K562 (cell line): Measurements from ENCODE around the gene SCYL3. TPM values are rescaled to one million over a fixed set of nuclear protein-coding genes. Genes with fewer than 3 reads are reported as not detected.
A peak's percentile ranks its signal among the peaks of the same experiment; 100 is the strongest.

Experiments
- ATAC-seq: fragments of 200-7000 bp; cut with Tn5 transposase; 3 replicates; pipeline ENCODE4 v1.9.1; 2020; ENCODE audit warnings: moderate library complexity
- BruUV-seq: library from RNA; stranded (reverse); fragments of 400-500 nt; replicated peaks from 2 replicates; lab custom pipeline; 2021; lab: Mats Ljungman, UMichigan
- CTCF ChIA-PET: fragments of 300-600 bp; formaldehyde crosslinking; extraction: SDS; loops from one replicate; lab custom pipeline; 2021; ENCODE audit warnings: low intra/inter-chr PET ratio; lab: Yijun Ruan, JAX
- POLR2A ChIA-PET: fragments of 300-600, 350-650 bp; sonication (Branson Sonifier 250); formaldehyde crosslinking; extraction: SDS; loops from one replicate; lab custom pipeline; 2021; ENCODE audit warnings: antibody characterized with exemption, inconsistent platforms; lab: Yijun Ruan, JAX
- DNase-seq, 4 experiments: peaks; one replicate each; pipeline versions ENCODE4 v3.0.0 to v3.0.0-alpha.2; 2011 to 2018; ENCODE audit warnings: low spot score in 3 of 4, mixed read lengths in 3 of 4; ENCODE audit errors: extremely low read depth in 1 of 4
- FAIRE-seq: peaks from 2 replicates; lab custom pipeline; 2011; peaks lifted over from hg19 to GRCh38; lab: Jason Lieb, UNC
- H2AFZ ChIP-seq: 2 replicates; pipeline ENCODE4 v1.6.0; 2011; ENCODE audit warnings: low read depth, low read length, control low read depth, inconsistent platforms
- H3K27ac ChIP-seq: fragments of 200-600 bp; 3 replicates; pipeline ENCODE4 v1.8.0; 2011; ENCODE audit warnings: low read depth, mild to moderate bottlenecking, control low read depth, inconsistent platforms, low read length, moderate library complexity, mixed read lengths; ENCODE audit errors: extremely low read depth
- H3K27me3 ChIP-seq, 2 experiments: fragments of 300-600 bp in 1 of 2; 2 replicates in 1 of 2; 3 replicates in 1 of 2; pipeline versions ENCODE4 v1.6.0 to v1.8.0; 2011; ENCODE audit warnings: inconsistent platforms in 2 of 2, low read length in 2 of 2, mild to moderate bottlenecking in 1 of 2, mixed read lengths in 1 of 2, moderate library complexity in 1 of 2; ENCODE audit not compliant: control insufficient read depth in 2 of 2, insufficient read depth in 2 of 2
- H3K36me3 ChIP-seq: fragments of 300-600 bp; 3 replicates; pipeline ENCODE4 v1.8.0; 2011; ENCODE audit warnings: mild to moderate bottlenecking, low read length, inconsistent platforms; ENCODE audit not compliant: control insufficient read depth, insufficient read depth
- H3K4me1 ChIP-seq, 2 experiments: fragments of 200-600 bp in 1 of 2; replicated peaks in 1 of 2; 2 replicates in 1 of 2; 3 replicates in 1 of 2; pipeline versions ENCODE4 v1.5.1 to v1.8.0; 2011; ENCODE audit warnings: inconsistent platforms in 2 of 2, low read length in 2 of 2, mild to moderate bottlenecking in 1 of 2, mixed read lengths in 1 of 2, moderate library complexity in 1 of 2; ENCODE audit not compliant: control insufficient read depth in 2 of 2, insufficient read depth in 2 of 2
- H3K4me2 ChIP-seq: 2 replicates; pipeline ENCODE4 v1.6.1; 2011; ENCODE audit warnings: low read length, control low read depth, inconsistent platforms, mixed read lengths; ENCODE audit not compliant: insufficient read depth
- H3K4me3 ChIP-seq: fragments of 200-600 bp; sonication (generic), shearing (Covaris generic); 2 replicates; pipeline ENCODE4 v1.5.1; 2016; ENCODE audit warnings: control low read depth, inconsistent platforms
- H3K79me2 ChIP-seq: fragments of 200-600 bp; 3 replicates; pipeline ENCODE4 v1.8.0; 2011; ENCODE audit warnings: low read length, inconsistent platforms; ENCODE audit not compliant: control insufficient read depth, insufficient read depth
- H3K9ac ChIP-seq, 2 experiments: 2 replicates each; pipeline versions ENCODE4 v1.6.0 to v1.6.1; 2011; ENCODE audit warnings: low read depth in 2 of 2, low read length in 2 of 2, control low read depth in 1 of 2, inconsistent platforms in 1 of 2, mild to moderate bottlenecking in 1 of 2, mixed read lengths in 1 of 2; ENCODE audit not compliant: insufficient read depth in 1 of 2
- H3K9me1 ChIP-seq: one replicate; pipeline ENCODE4 v1.6.0; 2011; ENCODE audit warnings: inconsistent platforms, mild to moderate bottlenecking, low read length, moderate library complexity; ENCODE audit not compliant: control insufficient read depth, insufficient read depth
- H3K9me3 ChIP-seq: replicated peaks from 2 replicates; pipeline ENCODE4 v1.5.1; 2011; ENCODE audit warnings: low read depth, low read length, inconsistent platforms; ENCODE audit not compliant: control insufficient read depth, insufficient read depth
- H4K20me1 ChIP-seq: replicated peaks from 2 replicates; pipeline ENCODE4 v1.6.1; 2011; ENCODE audit warnings: low read length, inconsistent platforms, mixed read lengths; ENCODE audit not compliant: control insufficient read depth, insufficient read depth
- DEAF1 ChIP-seq: fragments of 450-650 bp; formaldehyde crosslinking; IDR thresholded peaks from 2 replicates; pipeline ENCODE4 v1.4.0; 2020; ENCODE audit warnings: mild to moderate bottlenecking, moderate library complexity
- HOXB6 ChIP-seq: fragments of 250-450 bp; sonication (Bioruptor Pico); IDR thresholded peaks from 2 replicates; pipeline ENCODE4 v1.5.1; 2022; ENCODE audit warnings: mild to moderate bottlenecking, borderline replicate concordance
- ILF3 ChIP-seq: fragments of 450-650 bp; IDR thresholded peaks from 2 replicates; pipeline ENCODE4 v1.6.1; 2018; ENCODE audit warnings: antibody characterized with exemption, mild to moderate bottlenecking, moderate library complexity, borderline replicate concordance
- MED1 ChIP-seq: sonication (generic); formaldehyde crosslinking; IDR thresholded peaks from 2 replicates; pipeline ENCODE4 v1.8.1; 2023; ENCODE audit warnings: missing genetic modification reagents, borderline replicate concordance
- NR1H2 ChIP-seq: sonication (generic); formaldehyde crosslinking; IDR thresholded peaks from 2 replicates; pipeline ENCODE4 v1.4.0; 2020; ENCODE audit warnings: mild to moderate bottlenecking, missing genetic modification reagents
- RFX7 ChIP-seq: fragments of 250-450 bp; sonication (Bioruptor Pico); IDR thresholded peaks from 2 replicates; pipeline ENCODE4 v1.5.1; 2021; ENCODE audit warnings: mild to moderate bottlenecking
- RHOXF2B ChIP-seq: fragments of 250-450 bp; sonication (Bioruptor Pico); conservative IDR thresholded peaks from 2 replicates; pipeline ENCODE4 v1.5.1; 2021
- RNF219 ChIP-seq: fragments of 250-450 bp; sonication (Bioruptor Pico); IDR thresholded peaks from 2 replicates; pipeline ENCODE4 v1.5.0; 2022; ENCODE audit warnings: mild to moderate bottlenecking
- STAT6 ChIP-seq: sonication (generic); formaldehyde crosslinking; IDR thresholded peaks from 2 replicates; pipeline ENCODE4 v1.8.1; 2023; ENCODE audit warnings: mild to moderate bottlenecking, missing genetic modification reagents
- ZNF41 ChIP-seq: fragments of 250-450 bp; sonication (Bioruptor Pico); conservative IDR thresholded peaks from 2 replicates; pipeline ENCODE4 v1.4.0; 2020; ENCODE audit warnings: mild to moderate bottlenecking
- ZNF77 ChIP-seq: fragments of 250-450 bp; sonication (Bioruptor Pico); IDR thresholded peaks from 2 replicates; pipeline ENCODE4 v1.5.0; 2020
- ZNF79 ChIP-seq: fragments of 250-450 bp; sonication (Bioruptor Pico); IDR thresholded peaks from 2 replicates; pipeline ENCODE4 v1.4.0; 2020; ENCODE audit warnings: low read depth, mild to moderate bottlenecking, moderate library complexity
- WGBS: fragments of 100-300 bp; shearing (Covaris generic); methylation state at CpG from one replicate; pipeline ENCODE4 v1.1.6; 2016; ENCODE audit warnings: low coverage, mixed read lengths; ENCODE audit not compliant: insufficient coverage; ENCODE audit errors: missing lambda C conversion rate; 5-methylcytosine and 5-hydroxymethylcytosine counted together
- in situ Hi-C: fragments of 300-500 bp; cut with MboI; formaldehyde crosslinking; loops from 4 replicates; pipeline ENCODE4 v1.15.0; 2018; ENCODE audit warnings: inconsistent platforms, mixed read lengths
- intact Hi-C: fragments of 100-400 bp; cut with micrococcal nuclease; formaldehyde crosslinking; loops from 2 replicates; pipeline ENCODE4 v1.14.2; 2022
- polyA plus RNA-seq, 8 experiments: library from polyadenylated mRNA; depleted of rRNA in 4 of 8; stranded (reverse) in 5 of 8; unstranded in 3 of 8; fragments of >200 nt; fragmentation: Nextera tagmentation in 2 of 8; fragmentation: Illumina TruSeq in 1 of 8; extraction: Ambion mirVana in 2 of 8; extraction: Trizol in 1 of 8; gene quantifications; 2 replicates each; pipeline versions ENCODE4 v1.2.1 to v1.2.3, GENCODE V29; 2011 to 2014; ENCODE audit warnings: inconsistent platforms in 1 of 8, missing spikeins in 1 of 8
- total RNA-seq, 7 experiments: library from RNA; depleted of rRNA in 6 of 7; stranded (reverse); fragments of >200 nt in 6 of 7; fragmentation: Illumina TruSeq in 2 of 7; extraction: Trizol in 2 of 7; gene quantifications; 2 replicates each; pipeline versions ENCODE4 v1.2.1 to v1.2.3, GENCODE V29; 2011 to 2021; ENCODE audit warnings: low replicate concordance in 1 of 7
- TF ChIP-seq, protein P1 (sequence below): IDR thresholded peaks from 2 replicates; pipeline ENCODE4 v1.6.1; 2016; ENCODE audit warnings: missing genetic modification characterization, missing compliant biosample characterization

SCYL3 gene
- total and polyA plus RNA-seq, 9 of the 15 experiments (the other 6 are each of a cell fraction or from before 2014, with no cell fraction given) = 3.6 to 11.4 (median 7.1) TPM

DNA sequence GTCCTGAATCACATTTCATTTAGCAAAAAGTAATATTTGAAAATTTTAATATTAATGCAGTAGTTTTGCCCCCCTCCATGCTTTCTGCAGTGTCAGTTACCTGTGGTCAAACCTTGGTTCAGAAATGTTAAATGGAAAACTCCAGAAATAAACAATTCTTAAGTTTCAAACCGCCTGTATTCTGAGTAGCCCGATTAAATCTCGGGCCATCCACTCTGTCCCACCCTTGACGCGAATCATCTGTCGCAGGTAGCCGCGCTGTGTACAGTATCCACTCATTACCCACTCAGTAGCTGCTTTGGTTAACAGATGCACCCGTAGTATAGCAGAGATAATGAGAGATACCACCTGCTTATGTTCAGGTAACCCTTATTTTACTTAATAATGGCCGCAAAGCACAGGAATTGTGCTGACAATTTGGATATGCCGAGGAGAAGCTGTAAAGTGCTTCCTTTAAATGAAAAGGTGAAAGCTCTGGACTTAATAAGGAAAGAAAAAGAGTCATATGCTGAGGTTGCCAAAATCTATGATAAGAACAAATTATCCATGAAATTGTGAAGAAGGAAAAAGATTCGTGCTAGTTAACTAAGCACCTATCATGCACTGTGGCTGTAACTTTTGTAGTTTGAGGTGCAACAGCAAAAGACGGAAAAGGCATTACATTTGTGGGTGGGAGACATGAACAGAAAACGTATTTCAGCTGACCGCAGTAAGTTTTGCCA, 889 bp upstream of the SCYL3 start:
- H3K79me2 ChIP-seq = peaks cover 33% of the 10 kb centered on the region
- BruUV-seq = TSS peak; percentile 99
- ATAC-seq (no peak; the same call in 2 of the 3 replicates), DNase-seq (peak in 3 of 4 experiments; percentile 32 to 38 (median 38)), FAIRE-seq (no peak)
- no peaks in the 10 kb centered on the region for H3K9me3 ChIP-seq
- in situ Hi-C loops (no loop called here), intact Hi-C loops (loop anchor here (5.0 kb wide), 3 partner anchors 178 to 638 kb away; partner anchors contain the start of genes GORAB, KIFAP3 and SLC19A2)
- no peaks in the 10 kb centered on the region for H3K27me3 ChIP-seq
- H4K20me1 ChIP-seq = no peaks in the 10 kb centered on the region
- H2AFZ ChIP-seq = peak overlapping the region; percentile 98
- H3K4me3 ChIP-seq = peak overlapping the region; percentile 69
- peak overlapping the region; percentile 98 for H3K27ac ChIP-seq
- CTCF ChIA-PET = no interaction called here
- H3K9ac ChIP-seq = peak overlapping the region; percentile 94
- WGBS = 25% methylated on average over 15 of the region's 15 CpGs
- H3K4me1 ChIP-seq = peaks cover 3 to 27% of the 10 kb centered on the region in 2 experiments
- H3K4me2 ChIP-seq = peak overlapping the region; percentile 88
- no peaks in the 10 kb centered on the region for H3K9me1 ChIP-seq
- H3K36me3 ChIP-seq = no peaks in the 10 kb centered on the region
- POLR2A ChIA-PET = interaction anchor here (0.6 to 2.3 kb wide), 13 partner anchors 8 to 1547 kb away, joined by 3 to 12 read pairs (median 4); partner anchors contain the start of gene GORAB
- TF ChIP-seq RFX7 (CRISPR knock-in tag) (no peak), HOXB6 (CRISPR knock-in tag) (no peak), ILF3 (no peak), MED1 (CRISPR knock-in tag) (no peak), RHOXF2B (CRISPR knock-in tag) (no peak), ZNF79 (CRISPR knock-in tag) (no peak), ZNF77 (CRISPR knock-in tag) (no peak), DEAF1 (CRISPR knock-in tag) (peak; percentile 38; the same call in 1 of the 2 replicates), STAT6 (CRISPR knock-in tag) (no peak), ZNF41 (CRISPR knock-in tag) (0 out of 2 replicates have a peak, but pooled peaks have one; percentile 45), NR1H2 (CRISPR knock-in tag) (no peak), RNF219 (CRISPR knock-in tag) (no peak)
- TF ChIP-seq, protein P1, sequence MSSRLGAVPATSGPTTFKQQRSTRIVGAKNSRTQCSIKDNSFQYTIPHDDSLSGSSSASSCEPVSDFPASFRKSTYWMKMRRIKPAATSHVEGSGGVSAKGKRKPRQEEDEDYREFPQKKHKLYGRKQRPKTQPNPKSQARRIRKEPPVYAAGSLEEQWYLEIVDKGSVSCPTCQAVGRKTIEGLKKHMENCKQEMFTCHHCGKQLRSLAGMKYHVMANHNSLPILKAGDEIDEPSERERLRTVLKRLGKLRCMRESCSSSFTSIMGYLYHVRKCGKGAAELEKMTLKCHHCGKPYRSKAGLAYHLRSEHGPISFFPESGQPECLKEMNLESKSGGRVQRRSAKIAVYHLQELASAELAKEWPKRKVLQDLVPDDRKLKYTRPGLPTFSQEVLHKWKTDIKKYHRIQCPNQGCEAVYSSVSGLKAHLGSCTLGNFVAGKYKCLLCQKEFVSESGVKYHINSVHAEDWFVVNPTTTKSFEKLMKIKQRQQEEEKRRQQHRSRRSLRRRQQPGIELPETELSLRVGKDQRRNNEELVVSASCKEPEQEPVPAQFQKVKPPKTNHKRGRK (tag) = peak; percentile 54; the same call in 1 of the 2 replicates
